Measurements from ENCODE around the gene TRABD.

TRABD gene

GRCh38 chr22:50217543-50218152 lies 31.9 kb downstream of the TRABD start:
- DNase-seq (ENCODE audit: low read depth in 2 of 2): no peak

GRCh38 chr22:50218153-50218995 lies 32.7 kb downstream of the TRABD start:
- no peak for DNase-seq (ENCODE audit: low read depth in 2 of 2)

- DNase-seq (ENCODE audit: low read depth in 2 of 2): peak; percentile 42 to 47
These were observed 33.4 kb downstream of the TRABD start for GRCh38 chr22:50218996-50219727.

- no peak for DNase-seq (ENCODE audit: low read depth in 2 of 2)
These were observed 34.3 kb downstream of the TRABD start for GRCh38 chr22:50219800-50220602.

- no peak for DNase-seq (ENCODE audit: low read depth in 2 of 2)
These were observed 35.1 kb downstream of the TRABD start for GRCh38 chr22:50220603-50221409.

- no peak for DNase-seq (ENCODE audit: low read depth in 2 of 2)
These were observed 35.9 kb downstream of the TRABD start for GRCh38 chr22:50221410-50222300.

GRCh38 chr22:50222508-50222907 lies 36.8 kb downstream of the TRABD start:
- no peak for DNase-seq (ENCODE audit: low read depth in 2 of 2)

GRCh38 chr22:50224071-50224470 lies 38.4 kb downstream of the TRABD start:
- DNase-seq (ENCODE audit: low read depth in 2 of 2): no peak

GRCh38 chr22:50225200-50225969 lies 39.7 kb downstream of the TRABD start:
- DNase-seq (ENCODE audit: low read depth in 2 of 2): no peak

- no peak for DNase-seq (ENCODE audit: low read depth in 2 of 2)
These were observed 40.6 kb downstream of the TRABD start for GRCh38 chr22:50226063-50226874.

- DNase-seq (ENCODE audit: low read depth in 2 of 2): no peak
These were observed 41.1 kb downstream of the TRABD start for GRCh38 chr22:50226875-50227165.

- DNase-seq (ENCODE audit: low read depth in 2 of 2): no peak
These were observed 42.0 kb downstream of the TRABD start for GRCh38 chr22:50227579-50228215.

- DNase-seq (ENCODE audit: low read depth in 2 of 2): no peak
These were observed 42.7 kb downstream of the TRABD start for GRCh38 chr22:50228366-50228765.

- DNase-seq (ENCODE audit: low read depth in 2 of 2): no peak
These were observed 43.7 kb downstream of the TRABD start for GRCh38 chr22:50229370-50229769.

- DNase-seq (ENCODE audit: low read depth in 2 of 2): no peak
These were observed 46.9 kb downstream of the TRABD start for GRCh38 chr22:50232481-50233151.

GRCh38 chr22:50233223-50233622 lies 47.5 kb downstream of the TRABD start:
- DNase-seq (ENCODE audit: low read depth in 2 of 2): no peak

GRCh38 chr22:50236731-50237409 lies 51.2 kb downstream of the TRABD start:
- DNase-seq (ENCODE audit: low read depth in 2 of 2): no peak
